Activated T-helper 9 cell treated with anti-CD3 and anti-CD28 coated beads, Interleukin-2, amount 50 U/mL, for 16 hours (primary cell): ENCODE data around the gene TMX2.
"Not testable (repeated sequence)": the region's sequence is repeated elsewhere in the genome, so short reads cannot be mapped to it uniquely, and the experiment has no call there.

Experiments used
- DNase-seq: peaks from one replicate; pipeline ENCODE4 v3.0.0-alpha.2; 2020; ENCODE audit warnings: low read depth

TMX2 gene

GRCh38 chr11:57712256-57713150, at the start of gene TMX2:
Gene TMX2 (plus strand): TSS chr11:57712593. CDS start chr11:57712619, 26 bp downstream.
- peak; percentile 84 for DNase-seq

GRCh38 chr11:57662893-57663292, 49.5 kb upstream of the TMX2 start:
- DNase-seq, result no peak

GRCh38 chr11:57663975-57664374, 48.4 kb upstream of the TMX2 start:
- DNase-seq, result no peak

GRCh38 chr11:57667117-57667735, 45.2 kb upstream of the TMX2 start:
- peak; percentile 87 for DNase-seq

- DNase-seq, result peak; percentile 100
Measured at GRCh38 chr11:57667736-57668433, 44.5 kb upstream of the TMX2 start, which contains the start of gene ZDHHC5. Gene ZDHHC5 (plus strand): TSS chr11:57668114. CDS start chr11:57673091, 4,977 bp downstream.

- DNase-seq, result peak; percentile 20
Measured at GRCh38 chr11:57668434-57668782, 44.0 kb upstream of the TMX2 start.

- no peak for DNase-seq
Measured at GRCh38 chr11:57674251-57674650, 38.1 kb upstream of the TMX2 start.

- no peak for DNase-seq
Measured at GRCh38 chr11:57675176-57675941, 37.0 kb upstream of the TMX2 start.

- DNase-seq, result no peak
Measured at GRCh38 chr11:57679396-57679795, 33.0 kb upstream of the TMX2 start.

GRCh38 chr11:57680552-57680874, 31.9 kb upstream of the TMX2 start:
- no peak for DNase-seq

- DNase-seq, result no peak
Measured at GRCh38 chr11:57681168-57681567, 31.2 kb upstream of the TMX2 start.

GRCh38 chr11:57690474-57690873, 21.9 kb upstream of the TMX2 start:
- not testable (repeated sequence) for DNase-seq

- DNase-seq, result no peak
Measured at GRCh38 chr11:57698843-57699365, 13.5 kb upstream of the TMX2 start.

GRCh38 chr11:57699813-57700212, 12.6 kb upstream of the TMX2 start:
- DNase-seq, result no peak

- DNase-seq, result no peak
Measured at GRCh38 chr11:57700425-57700824, 12.0 kb upstream of the TMX2 start.

- DNase-seq, result no peak
Measured at GRCh38 chr11:57703341-57703740, 9.1 kb upstream of the TMX2 start.

GRCh38 chr11:57704932-57705331, 7.5 kb upstream of the TMX2 start:
- no peak for DNase-seq

GRCh38 chr11:57705432-57705831, 7.0 kb upstream of the TMX2 start:
- DNase-seq, result not testable (repeated sequence)

- DNase-seq, result no peak
Measured at GRCh38 chr11:57709802-57710367, 2.5 kb upstream of the TMX2 start.

- DNase-seq, result peak; percentile 70
Measured at GRCh38 chr11:57711414-57712255, 758 bp upstream of the TMX2 start, which contains the start of gene MED19. Gene MED19 (minus strand): TSS chr11:57712215. CDS start chr11:57712179, 36 bp downstream.
